Hematopoietic multipotent progenitor cell treated with erythropoietin and hydrocortisone succinate and interleukin-3 and kit ligand, for 4 days (in vitro differentiated cells): ENCODE data around the gene FYCO1.
"Not testable (repeated sequence)": the region's sequence is repeated elsewhere in the genome, so short reads cannot be mapped to it uniquely, and the experiment has no call there.

Source experiments
- DNase-seq: peaks from one replicate; pipeline ENCODE4 v3.0.0-alpha.2; 2015

FYCO1 gene

DNA sequence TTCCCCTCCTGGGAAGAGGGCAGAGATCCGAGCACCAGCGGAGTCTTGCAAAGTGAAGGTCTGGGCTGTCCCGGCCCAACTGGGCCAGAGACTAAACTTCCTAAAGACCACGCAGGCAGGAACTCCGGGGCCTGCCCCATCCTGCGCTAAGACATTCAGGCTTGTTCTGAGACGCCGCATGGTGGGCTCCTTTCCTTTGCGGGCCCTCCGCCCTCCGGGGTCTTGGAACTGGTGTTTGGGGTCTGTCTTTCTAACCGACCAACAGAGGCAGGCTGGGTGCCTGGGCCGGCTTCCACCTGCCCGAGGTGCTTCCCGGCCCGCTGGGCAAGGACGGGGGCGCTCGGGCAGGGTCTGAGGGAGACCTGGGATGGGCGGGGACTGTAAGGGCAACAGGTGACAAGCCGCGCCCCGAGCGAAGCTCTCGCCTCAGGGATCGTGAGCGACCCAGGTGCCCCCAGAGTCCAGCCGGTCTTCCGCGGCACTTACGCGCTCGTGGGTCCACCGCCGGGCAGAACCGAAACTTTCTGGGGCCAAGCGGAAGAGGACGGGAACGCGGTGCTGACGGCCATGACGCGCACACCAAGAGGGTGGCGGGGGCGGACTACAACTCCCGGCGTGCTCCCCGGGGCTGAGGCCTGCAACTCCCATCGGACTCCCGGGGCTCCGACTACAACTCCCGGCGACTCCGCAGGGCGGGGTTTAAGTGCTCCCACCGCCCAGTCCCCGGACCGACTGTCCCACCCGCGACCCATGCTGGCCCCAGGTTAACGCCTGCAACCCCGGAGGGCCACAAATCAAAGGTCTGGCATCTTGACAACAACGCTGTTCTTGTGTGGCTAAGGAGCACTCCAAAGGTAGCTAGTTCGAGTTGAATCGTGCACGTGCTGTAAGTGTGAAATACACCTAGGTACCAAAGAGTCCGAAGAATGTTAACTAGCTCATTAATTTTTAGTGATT lies at the start of gene FYCO1:
Gene FYCO1, minus strand, starts transcription at position 589 of the 957 bp plus-strand sequence. CDS start 10,914 bp downstream, outside the sequence.
- DNase-seq: peak; percentile 96

- no peak for DNase-seq
These were observed 43.3 kb upstream of the FYCO1 start for GRCh38 chr3:46038916-46039315.

DNA sequence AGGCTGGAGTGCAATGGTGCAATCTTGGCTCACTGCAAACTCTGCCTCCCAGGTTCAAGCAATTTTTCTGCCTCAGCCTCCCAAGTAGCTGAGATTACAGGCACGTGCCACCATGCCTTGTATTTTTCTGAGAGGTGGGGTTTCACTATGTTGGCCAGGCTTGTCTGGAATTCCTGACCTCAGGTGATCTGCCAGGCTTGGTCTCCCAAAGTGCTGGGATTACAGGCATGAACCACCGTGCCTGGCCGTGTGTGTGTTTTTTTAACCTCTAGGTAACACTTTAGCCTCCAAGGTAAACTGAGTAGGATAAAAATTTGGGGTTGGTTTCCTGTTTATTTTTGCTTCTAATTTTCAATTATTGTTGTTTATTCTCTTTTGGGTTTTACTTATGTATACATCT lies 42.4 kb upstream of the FYCO1 start:
- DNase-seq: not testable (repeated sequence)

- no peak for DNase-seq
These were observed 40.6 kb upstream of the FYCO1 start for GRCh38 chr3:46036191-46036590.

DNA sequence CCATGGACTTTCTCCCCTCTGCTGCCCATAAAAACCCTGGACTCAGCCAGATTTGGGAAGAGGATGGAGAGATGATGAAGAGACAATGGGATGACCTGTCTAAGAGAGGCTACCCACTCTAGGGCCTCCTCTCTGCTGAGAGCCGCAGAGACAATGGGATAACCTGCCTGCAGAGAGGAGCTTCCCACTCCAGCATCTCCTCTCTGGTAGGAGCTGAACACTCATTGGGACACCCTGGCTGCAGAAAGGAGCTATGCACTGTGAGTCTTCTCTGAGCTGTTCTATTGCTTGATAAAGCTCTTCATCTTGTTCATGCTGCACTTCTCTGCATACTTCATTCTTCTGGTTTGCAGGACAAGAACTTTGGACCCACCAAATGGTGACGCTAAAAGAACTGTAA lies 36.1 kb upstream of the FYCO1 start:
- no peak for DNase-seq

DNA sequence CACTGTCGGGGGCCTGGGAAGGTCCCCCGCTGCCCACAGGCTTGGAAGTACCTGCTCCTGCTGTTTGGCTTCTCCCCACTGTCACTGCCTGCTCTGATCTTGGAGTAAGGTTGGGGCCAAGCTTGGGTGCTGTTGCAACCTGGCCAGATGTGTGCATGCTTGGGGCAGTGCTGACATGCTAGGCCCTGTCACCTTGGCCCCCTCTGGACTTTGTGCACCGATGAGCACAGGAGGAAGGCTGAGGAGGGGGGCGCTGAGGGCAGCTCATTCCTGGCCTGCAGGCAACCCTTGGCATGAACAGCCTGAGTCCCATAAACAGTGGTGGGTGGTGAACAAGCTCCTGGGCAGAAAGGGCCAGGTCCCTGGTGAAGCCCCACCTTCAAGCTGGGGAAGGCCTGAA lies 35.6 kb upstream of the FYCO1 start:
- DNase-seq: no peak

DNA sequence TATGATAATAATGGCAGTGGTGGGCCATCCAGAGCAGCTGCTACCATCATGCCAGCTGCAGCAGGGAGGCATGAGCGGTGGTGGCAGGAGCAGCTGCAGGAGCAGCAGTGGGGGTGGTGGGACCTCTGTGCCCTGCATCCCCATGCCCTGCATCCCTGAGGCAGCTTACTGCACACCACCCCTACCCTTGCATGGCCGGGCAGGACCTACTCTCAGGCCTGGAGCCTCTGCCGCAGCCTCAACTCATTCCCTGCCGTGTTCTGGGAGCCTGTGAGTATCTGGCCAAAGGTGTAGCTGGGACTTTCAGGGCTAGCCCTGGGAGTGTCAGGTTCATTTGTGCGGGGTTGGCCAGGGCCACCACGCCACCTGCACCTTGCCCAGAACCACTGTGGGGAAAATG lies 35.0 kb upstream of the FYCO1 start:
- DNase-seq: no peak

GRCh38 chr3:46029953-46030543 lies 34.4 kb upstream of the FYCO1 start:
- no peak for DNase-seq

DNA sequence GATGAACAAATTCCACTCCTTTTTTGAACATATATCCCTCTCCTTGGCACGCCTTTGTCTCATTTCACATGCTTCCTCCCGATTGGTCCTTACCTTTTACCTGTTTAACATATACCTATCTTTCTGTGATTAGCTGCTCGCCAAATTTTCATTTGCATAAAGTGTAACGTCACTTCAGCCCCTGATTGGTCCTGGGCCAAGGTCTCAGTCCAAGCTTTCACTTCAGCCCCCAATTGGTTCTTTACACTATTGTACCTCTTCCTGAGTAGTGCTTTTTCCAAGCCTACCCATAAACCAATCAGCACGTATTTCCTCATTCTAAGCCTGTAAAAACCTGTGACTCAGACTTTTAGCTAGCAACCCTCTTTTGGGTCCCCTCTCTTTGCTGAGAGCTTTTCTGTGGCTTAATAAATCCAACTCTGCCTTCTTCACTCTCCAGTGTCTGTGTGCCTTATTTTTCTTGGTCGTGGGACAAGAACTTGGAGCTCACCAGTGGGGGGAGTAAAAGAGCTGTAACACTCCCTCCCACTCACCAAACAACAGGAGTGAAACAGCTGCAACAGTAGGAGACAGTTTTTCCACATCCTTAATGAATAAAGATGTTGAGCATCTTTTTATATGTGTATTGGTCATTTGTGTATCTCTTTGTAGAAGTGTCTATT lies 32.2 kb upstream of the FYCO1 start:
- DNase-seq: peak; percentile 20

GRCh38 chr3:46027021-46027705 lies 31.5 kb upstream of the FYCO1 start, which contains the start of gene XCR1:
XCR1 (minus strand) TSS chr3:46027483; CDS start chr3:46021947, 5,536 bp downstream.
- DNase-seq: no peak

DNA sequence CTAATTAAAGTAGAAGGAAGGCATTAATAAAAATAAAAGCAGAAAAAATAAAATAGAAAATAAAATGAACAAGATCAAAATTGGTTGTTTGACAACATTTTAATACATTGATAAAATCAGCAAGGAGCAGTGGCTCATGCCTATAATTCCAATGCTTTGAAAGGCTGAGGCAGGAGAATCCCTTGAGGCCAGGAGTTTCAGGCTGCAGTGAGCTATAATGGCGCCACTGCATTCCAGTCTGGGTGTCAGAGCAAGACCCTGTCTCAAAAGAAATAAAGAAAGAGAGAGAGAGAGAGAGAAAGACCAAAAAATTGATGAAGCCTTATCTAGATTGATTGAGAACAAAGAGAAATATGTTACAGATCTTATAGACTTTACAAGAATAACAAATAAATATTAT lies 29.5 kb upstream of the FYCO1 start:
- DNase-seq: no peak

- no peak for DNase-seq
These were observed 28.5 kb upstream of the FYCO1 start for GRCh38 chr3:46024131-46024530.

DNA sequence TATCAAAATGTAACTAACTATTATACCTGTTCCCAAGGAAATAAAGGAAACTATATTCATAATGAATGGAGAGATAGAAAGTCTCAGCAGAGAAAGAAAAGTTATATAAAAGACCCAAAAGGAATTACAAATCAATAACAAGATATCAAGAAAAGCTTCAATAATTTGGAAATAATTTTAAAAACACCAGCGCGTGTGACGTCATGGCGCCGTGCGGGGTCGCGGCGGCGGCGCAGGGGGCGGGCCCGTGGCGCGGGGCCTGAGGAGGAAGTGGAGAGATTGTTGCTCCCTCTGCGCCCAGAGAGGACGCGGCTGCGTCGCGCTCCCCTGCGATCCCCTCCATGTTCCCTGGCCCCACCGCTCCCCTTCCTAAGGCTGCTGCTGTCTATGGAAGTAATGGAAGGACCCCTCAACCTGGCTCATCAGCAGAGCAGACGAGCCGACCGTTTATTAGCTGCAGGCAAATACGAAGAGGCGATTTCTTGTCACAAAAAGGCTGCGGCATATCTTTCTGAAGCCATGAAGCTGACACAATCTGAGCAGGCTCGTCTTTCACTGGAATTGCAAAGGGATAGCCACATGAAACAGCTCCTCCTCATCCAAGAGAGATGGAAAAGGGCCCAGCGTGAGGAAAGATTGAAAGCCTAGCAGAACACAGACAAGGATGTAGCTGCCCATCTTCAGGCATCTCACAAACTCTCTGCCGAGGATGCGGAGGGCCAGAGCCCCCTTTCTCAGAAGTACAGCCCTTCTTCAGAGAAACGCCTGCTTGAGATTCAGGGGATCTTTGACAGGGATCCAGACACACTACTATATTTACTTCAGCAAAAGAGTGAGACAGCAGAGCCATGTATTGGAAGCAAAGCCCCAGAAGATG lies 27.5 kb upstream of the FYCO1 start:
- DNase-seq: no peak

DNA sequence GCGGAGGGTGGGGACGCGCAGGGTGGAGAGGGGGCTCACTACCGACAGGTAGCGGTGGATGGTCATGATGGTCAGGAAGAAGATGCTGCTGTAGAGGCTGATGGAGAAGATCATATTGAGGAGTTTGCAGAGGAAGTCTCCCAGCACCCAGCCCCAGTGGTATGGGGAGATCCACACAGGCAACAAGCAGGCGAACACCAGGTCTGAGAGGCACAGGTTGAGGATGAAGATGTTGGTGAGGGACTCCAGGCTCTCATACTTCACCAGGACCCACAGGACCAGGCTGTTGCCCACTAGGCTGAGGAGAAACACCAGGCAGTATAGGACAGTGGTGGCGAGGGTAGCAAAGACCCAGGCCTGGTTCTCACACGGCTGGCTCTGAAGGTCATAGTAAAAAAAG lies 25.9 kb upstream of the FYCO1 start:
- no peak for DNase-seq

DNA sequence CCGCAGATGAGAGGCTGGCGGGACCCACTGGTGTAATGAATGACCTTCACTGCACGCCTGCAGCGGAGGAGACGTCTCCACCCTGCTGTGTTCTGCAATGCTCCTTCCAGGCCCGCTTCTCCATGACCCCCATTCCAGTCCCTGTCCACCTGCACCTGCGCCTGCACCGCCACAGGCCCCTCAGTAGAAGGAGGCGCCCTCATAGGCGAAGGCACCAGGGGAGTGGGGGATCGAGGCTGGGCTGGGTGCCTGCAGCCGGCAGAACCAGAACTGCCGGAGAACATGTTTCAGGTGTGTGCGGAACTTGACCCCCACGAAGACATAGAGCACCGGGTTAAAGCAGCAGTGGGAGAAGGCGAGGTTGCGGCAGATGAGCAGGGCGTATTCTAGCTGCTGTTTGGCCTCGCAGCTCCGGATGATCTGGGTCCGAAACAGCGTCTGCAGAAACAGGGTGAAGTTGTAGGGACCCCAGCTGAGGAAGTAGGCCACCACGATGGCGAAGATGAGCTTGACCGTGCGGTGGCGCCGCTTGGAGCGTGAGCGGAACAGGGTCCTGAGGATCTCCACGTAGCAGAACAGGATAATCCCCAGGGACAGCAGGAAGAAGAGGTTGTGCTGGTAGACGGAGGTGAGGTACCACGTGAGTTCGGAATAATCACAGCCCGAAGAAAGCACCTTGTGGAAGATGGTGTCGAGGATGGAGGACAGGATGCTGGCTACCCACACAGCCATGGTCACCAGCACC lies 25.3 kb upstream of the FYCO1 start:
- no peak for DNase-seq

DNA sequence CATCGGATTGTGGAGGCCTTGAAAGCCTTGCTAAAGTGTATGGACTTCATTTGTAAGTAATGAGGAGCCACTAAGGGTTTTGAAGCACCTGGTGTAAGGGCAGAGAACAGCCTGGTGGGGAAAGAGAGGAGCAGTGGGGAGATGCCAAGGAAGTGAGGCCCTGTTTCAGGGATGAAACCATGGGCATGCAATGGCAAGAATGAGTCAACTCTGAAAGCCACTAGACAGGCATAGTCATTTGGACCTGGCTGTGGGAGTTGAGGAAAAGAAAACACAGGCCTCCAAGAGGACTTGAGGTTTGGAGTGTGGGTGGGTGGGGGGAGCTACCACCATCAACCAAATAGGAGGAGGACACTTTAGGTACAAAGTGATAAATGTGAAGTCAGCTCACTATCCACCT lies 24.1 kb upstream of the FYCO1 start:
- no peak for DNase-seq

DNA sequence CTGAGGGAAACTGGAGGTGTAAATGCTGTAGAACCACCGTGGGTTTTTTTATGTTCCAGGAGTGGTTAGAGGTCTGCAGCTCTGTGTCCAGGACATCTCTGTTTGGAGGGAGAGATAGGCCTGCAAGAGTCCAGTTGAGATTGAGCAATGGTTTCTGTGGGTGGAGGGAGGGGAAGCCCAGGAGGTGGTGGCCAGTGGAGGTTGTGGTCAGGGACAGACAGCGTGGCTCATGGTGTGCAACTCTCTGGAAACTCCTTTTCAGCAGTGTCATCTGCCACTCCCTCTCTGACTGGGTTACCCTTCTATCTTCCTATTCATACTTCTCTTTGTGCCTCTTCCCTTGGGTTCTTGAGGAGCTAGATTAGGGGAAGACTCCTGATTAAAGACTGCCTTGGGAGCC lies 22.1 kb upstream of the FYCO1 start:
- DNase-seq: peak; percentile 54

- DNase-seq: no peak
These were observed 17.9 kb upstream of the FYCO1 start for GRCh38 chr3:46013316-46014094.

DNA sequence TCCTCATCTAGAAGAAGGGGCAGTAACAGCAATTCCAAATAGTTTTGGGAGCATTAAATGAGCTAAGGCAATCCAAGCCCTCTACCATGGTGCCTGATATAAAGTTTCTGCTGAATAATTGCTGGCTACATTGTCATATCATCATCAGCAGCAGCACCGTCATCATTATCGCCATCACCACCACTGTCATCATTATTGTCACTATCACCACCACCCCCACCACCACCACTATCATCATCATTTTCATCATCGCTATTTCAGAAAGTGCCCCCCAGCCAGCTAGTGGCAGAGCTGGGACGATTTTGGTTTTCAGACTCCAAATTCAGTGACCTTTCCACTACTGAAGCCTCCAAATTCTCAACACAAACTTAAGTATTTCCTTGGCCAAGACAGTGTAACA lies 16.6 kb upstream of the FYCO1 start:
- DNase-seq: no peak

DNA sequence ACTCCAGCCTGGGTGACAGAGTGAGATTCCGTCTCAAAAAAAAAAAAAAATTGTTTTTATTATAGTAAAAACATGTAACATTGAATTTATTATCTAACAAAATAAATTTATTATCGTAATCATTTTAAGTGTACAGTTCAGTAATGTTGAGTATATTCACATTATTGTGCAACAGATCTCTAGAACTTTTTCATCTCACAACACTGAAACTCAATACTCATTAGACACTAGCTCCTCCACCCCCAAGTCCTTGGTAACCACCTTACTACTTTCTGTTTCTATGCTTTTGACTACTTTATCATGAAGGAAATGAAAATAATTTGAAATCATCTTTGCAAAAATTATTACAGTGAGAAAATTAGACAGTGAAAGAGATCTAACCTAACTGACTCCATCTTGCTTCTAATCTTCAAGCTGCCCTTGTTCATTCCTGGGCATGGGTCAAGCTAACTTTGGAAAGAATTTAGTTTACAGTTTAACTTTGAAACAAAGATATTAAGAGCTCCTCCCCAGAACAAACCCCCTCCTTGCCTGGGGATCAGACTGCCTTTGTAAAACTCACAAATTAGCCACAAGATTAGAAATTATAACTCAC lies 15.0 kb upstream of the FYCO1 start:
- DNase-seq: no peak
